NCI-H1105 (cell line): ENCODE data around the gene COX6A2.
"Not testable (repeated sequence)": the region's sequence is repeated elsewhere in the genome, so short reads cannot be mapped to it uniquely, and the experiment has no call there.

Source experiments
- DNase-seq: peaks from one replicate; lab custom pipeline; 2025; lab: John Stamatoyannopoulos, UW

COX6A2 gene

DNA sequence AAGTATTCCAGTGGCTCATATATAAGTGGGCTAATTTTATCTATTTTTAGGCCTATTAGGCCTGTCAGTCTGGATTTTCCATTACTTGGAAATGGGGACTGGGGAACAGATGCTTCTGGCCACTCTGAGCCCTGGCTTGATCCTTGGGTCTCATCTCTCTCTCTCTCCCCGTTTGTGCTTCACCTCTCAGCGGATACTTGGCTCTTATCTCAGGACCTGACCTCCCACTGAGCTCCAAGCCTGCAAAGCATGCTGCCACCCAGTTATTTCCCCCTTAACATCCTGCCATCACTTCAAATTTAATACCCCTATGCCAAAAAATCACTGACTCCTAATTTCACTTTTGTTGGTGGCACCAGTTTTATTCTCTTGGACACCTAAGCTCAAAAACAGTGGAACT is 10.3 kb upstream of the COX6A2 start:
- DNase-seq = no peak

- DNase-seq = no peak
Measured at GRCh38 chr16:31436221-31437045, 8.3 kb upstream of the COX6A2 start.

DNA sequence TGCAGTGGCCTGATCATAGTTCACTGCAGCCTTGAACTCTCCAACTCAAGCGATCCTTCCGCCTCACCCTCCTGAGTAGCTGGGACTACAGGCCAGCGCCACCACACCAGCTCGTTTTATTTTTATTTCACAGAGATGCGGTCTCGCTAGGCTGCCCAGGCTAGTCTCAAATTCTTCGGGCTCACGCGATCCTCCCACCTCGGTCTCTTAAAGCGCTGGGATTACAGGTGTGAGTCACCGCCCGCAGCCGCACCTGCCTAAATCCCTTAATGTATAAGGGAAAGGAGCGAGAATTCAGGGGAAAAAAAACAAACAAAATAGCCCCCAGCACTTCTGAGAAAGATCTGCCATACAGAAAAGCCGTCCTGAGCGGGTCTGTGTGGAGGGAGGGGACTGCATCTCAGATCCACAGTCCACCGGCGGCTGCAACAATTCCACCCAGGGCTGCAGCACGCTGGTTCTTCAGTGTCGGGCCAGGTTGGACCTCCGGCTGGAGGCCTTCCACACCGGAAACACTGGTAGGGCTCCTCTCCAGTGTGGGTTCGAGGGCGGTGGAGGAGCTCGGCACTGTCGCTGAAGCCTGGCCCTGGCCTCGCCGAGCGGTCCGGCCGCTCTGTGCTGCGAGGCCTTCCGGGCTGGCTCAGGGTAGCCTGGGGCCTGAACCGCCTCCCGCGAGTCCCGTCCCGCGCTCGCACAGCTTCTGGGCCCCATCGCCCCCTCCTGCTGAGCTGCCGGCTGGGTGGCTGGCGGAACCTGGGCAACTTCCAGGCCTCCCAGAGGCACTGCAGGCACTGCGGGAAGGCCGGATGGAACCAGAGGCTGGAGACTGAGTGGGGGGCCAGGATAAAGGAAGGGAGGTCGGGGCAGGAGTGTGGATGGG is 7.4 kb upstream of the COX6A2 start:
- DNase-seq = no peak

DNA sequence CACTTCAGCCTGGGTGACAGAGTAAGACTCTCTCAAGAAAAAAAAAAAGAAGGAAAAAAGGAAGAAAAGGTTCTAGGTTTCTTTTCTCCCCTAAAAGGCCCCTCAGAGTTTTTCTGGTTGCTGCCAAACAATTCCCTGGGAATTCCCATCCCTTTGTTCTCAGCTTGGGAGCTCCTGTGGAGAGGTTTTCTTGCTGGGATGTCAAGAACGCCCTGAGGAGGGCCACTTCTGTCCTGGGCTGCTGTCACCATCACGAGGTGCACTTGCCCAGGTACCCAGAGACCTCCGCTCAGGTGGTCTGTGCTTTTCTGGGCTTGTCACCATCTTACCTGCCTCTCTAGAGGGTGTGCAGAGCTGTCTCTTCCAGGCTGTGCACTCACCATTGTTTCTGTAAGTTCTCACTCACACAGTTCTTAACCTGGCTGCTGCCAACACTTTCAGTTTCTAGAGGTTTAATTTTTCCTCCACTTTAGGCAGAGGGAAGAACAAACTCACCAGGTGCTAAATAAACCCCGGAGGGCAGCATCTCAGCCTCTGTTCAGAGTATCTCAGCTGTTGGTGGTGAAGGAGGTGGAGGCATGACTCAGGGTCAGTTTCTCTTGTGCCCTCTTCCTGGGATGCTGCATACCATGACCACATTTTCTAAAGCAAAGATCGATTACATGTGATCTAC is 2.4 kb upstream of the COX6A2 start:
- DNase-seq = no peak

- DNase-seq = no peak
Measured at GRCh38 chr16:31429796-31430195, 1.6 kb upstream of the COX6A2 start.

DNA sequence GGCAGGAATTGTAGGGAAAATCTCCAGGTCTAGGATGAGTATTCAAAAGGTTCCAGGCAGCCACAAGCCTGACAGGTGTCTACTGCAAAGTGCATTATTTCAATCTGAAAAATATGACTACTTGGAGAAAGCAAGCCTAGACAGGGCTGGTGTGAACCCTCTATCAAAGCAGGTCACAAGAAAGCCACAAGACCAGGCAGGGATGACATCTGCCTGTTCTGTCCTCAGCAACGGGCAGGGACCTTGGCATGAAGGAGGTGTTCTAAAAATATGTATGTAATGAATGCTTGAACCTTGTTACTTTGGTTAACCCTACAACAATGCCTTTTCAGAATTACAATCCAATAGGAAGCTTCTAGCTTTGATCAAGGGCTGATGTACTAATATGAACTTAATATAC is 1.2 kb upstream of the COX6A2 start:
- no peak for DNase-seq

DNA sequence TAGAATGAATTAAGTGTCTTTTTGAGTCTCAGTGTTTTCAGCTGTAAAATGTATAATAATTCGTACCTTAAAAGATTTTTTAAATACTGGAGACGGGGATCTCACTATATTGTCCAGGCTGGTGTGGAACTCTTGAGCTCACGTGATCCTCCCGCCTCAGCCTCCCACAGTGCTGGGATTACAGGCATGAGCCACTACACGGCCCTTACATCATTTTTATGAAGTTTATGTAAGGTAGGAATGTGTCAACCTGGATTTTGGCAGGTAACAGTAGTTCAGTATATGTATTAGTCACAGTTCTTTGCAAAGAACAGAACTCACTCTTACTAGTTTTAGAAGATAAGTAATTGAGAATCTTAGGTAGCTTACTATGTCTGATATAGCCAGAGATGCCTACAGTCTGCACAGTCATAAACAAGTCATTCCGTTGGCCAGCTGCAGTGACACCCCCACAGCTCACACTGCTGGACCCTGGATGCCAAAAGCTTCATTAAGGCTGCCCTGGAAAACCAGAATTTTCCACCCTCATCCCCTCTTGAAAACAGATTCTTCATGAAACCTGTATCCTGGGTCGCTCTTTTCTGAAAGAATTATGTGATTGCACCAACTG is 583 bp upstream of the COX6A2 start:
- DNase-seq = no peak

DNA sequence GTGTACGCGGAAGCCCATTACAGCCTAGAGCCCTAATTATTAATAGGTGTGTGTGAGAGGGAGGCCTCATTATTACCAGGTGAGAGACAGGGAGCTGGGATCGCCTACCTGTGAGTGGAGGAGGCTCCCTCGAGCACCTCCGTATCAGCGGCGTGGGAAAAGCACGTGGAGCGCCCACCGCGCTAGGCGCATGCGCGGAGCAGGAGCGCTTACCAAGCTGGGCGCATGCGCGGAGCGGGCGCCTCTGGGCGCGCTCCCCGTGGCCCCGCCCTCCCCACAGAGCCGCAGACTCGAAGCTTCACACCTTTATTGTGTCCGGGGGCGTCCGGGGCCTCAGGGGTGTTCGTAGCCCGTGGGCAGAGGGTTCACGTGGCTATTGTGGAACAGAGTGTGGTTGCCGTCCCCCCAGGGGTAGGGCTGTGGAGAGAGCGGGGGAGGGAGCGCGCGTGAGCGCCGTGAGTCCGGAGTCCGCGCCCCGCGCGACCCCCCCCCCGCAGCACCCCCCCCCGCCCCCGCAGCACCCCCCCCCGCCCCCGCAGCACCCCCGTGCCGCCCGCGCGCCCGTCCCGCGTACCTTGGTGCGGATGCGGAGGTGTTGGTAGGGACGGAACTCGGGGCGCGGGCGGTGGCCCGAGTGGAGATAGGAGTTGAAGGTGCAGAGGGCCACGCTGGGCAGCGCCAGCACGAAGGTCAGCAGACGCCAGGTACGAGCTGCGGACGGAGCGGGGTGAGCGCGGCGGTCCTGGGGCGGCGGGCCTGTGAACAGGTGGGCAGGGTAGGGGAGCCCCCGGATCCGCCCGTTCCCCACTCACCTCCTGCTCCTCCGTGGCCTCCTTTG is 500 bp downstream of the COX6A2 start:
- DNase-seq = no peak

GRCh38 chr16:31423801-31424200 is 4.4 kb downstream of the COX6A2 start:
- DNase-seq = no peak

DNA sequence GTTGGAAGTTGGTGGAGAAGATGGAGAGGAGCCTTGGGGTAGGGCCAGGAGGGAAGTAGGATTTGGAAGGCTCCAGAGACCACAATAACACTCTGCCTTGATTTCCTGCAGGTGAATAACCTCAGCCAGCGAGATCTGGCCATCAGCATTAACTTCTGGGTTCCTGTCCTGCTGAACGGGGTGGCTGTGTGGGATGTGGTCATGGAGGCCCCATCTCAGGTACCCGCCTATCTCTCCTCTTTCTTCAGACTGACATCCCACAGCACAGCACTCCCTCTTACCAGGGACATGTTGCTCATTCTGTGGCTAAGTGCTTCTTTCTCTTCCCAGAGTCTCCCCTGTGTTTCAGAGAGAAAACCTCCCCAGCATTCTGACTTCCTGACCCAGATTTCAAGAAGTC is 4.9 kb downstream of the COX6A2 start:
- DNase-seq = no peak

- no peak for DNase-seq
Measured at GRCh38 chr16:31421587-31421986, 6.6 kb downstream of the COX6A2 start.

DNA sequence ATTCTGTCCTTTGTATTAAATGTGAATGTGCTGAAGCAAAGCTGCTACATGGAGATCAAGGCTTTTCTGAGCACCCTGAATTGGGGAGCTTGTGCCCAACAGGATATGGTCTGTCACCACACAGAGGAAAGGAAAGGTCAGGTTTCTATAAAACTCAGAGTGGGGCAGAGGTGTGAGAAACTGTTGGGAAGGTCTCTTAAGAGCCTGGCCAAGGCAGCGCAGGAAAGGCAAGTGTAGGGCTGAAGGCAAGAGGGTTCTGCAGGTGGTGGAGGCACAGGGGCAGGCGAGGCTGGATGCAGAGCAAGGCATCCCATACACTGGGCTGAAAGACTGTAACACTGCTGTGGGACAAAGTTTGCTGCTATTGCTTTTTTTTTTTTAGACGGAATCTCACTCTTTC is 8.1 kb downstream of the COX6A2 start:
- no peak for DNase-seq

GRCh38 chr16:31417916-31418315 is 10.2 kb downstream of the COX6A2 start:
- DNase-seq = no peak

GRCh38 chr16:31417036-31417435 is 11.1 kb downstream of the COX6A2 start:
- DNase-seq = not testable (repeated sequence)

GRCh38 chr16:31416371-31416770 is 11.8 kb downstream of the COX6A2 start:
- no peak for DNase-seq

DNA sequence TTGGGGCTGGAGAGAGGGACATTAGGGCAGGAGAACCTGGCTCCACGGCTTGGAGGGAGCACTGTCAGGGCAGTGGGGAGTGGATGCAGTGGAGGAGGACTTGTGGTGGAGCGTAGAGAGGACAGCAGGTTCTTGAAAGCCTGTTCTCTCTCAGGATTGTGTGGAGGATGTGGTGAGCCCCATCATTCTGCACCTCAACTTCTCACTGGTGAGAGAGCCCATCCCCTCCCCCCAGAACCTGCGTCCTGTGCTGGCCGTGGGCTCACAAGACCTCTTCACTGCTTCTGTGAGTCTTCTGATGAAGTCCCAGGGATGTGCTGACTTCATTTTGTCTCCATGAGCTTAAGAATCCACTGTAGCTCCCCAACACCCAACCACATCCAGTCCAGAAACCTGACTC is 13.5 kb downstream of the COX6A2 start:
- no peak for DNase-seq

DNA sequence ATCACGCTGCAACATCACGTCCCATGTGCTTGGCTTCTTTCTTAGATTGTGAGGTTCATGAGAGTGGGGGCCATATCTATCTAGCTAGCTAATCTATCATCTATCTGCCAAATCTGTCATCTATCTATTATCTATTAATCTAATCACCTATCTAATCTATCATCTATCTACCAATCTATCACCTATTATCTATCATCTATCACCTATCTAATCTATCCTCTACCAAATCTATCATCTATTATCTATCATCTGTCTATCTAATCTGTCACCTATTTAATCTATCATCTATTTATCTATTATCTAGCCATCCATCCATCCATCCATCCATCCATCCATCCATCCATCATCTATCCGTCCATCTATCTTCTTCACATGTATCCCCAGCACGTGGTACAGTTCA is 14.2 kb downstream of the COX6A2 start:
- no peak for DNase-seq

DNA sequence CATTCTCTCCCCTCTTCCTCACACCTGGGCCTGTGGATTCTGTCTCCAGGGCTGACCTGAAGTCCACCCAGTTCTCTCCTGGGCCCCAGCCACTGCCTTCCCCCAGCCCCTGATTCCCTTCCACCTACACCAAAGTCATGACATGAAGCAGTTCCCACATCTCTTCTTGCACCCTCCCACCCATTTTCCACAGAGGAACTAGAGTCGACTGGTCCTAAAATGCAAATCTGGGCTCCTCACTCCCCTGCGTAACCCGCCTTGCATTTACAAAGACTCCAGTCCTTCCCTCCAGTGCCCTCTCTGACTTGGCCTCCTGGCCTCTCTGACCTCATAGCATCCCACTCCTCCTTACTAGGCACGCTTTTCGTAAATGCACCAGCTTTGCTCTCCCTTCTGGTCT is 14.8 kb downstream of the COX6A2 start:
- no peak for DNase-seq

DNA sequence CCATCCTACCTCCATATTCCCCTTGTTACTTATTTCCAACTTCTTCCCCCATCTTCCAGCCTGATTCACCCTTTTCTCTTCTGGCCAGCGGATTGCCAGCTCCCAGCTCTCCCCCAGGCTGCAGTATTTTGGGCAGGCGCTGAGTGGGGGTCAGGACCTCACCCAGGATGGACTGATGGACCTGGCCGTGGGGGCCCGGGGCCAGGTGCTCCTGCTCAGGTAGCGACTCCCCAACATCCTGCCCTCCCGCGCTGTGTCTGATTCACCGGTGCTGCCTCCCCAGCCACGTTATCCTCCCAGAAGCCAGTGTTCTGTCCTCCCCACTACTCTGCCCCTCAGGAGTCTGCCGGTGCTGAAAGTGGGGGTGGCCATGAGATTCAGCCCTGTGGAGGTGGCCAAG is 15.4 kb downstream of the COX6A2 start:
- DNase-seq = no peak

DNA sequence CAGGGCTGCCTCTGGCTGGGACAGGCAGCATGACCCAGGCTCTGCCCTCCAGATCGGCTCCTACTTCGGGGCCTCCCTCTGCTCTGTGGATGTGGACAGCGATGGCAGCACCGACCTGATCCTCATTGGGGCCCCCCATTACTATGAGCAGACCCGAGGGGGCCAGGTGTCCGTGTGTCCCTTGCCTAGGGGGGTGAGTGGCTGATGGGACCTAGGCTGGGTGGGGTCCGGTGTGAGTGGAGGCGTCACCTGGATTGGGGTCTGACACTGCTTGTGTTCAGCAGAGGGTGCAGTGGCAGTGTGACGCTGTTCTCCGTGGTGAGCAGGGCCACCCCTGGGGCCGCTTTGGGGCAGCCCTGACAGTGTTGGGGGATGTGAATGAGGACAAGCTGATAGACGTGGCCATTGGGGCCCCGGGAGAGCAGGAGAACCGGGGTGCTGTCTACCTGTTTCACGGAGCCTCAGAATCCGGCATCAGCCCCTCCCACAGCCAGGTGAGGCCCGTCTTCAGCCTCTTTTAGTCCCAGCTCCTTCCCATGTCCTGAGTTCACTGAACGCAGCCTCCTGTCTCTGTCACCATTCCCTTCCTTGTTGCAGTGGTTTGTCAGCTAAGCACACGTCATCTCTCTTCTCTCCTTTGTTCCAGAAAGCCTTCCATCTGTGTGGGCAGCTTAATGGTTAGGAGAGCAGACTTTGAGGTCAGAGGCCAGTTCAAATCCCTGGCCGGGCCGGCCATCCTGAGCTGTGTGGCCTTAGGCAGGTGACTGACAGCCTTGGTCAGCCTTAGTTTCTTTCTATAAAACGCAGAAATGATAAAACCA is 16.9 kb downstream of the COX6A2 start:
- DNase-seq = no peak
